NT2/D1 (cell line): Measurements from ENCODE around the gene NPL.

ENCODE experiments used
- SUZ12 ChIP-seq: IDR thresholded peaks from 2 replicates; pipeline ENCODE4 v1.6.1; 2011; ENCODE audit not compliant: insufficient read length, insufficient read depth; ENCODE audit errors: extremely low read depth
- YY1 ChIP-seq: IDR thresholded peaks from 2 replicates; pipeline ENCODE4 v1.6.1; 2011; ENCODE audit not compliant: insufficient read length, insufficient read depth
- ZNF274 ChIP-seq: IDR thresholded peaks from 2 replicates; pipeline ENCODE4 v1.6.1; 2011; ENCODE audit warnings: mild to moderate bottlenecking, low read depth, low read length

DNA sequence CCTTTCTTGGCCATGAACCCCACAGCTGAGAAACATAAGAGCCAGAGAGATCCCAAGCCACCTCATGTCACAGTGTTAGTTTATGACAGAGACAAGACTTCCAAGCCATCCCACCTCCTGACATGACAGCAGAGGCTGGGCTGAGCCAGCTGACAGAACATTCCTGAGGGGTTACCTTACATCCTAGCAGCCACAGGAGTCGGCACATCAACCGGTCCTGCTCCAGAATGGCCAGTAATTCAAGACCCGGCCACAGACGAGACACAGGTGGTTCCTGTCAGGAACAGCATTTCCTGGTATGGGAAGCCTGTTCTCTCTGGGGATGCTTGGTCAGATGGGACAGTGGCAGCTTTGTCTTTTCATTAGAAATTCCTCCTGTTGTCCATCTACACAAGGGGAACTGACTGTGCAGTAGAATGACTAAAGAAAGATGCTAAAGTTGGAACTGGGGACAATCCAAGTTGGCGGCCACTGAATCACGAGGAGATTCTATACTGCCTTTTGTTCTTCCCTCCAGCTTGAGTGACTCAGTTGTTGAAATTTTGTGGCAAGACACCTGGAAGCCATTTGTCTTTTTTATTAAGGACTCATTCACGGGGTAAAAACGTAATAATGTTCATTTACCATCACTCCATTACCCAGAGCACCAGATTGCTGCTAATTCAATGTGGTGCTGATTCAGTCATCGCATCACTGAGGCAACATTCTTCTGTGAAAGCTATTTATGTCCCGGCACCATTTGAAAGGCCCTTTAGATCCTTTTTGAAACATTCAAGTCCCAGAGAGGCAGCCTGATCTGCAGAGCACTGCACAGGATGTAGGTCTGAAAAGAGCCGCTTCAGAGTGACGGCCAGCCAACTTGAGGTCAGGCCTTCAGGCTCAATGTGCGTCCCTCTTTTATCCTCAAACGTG, 37.2 kb upstream of the NPL start:
- TF ChIP-seq YY1 (no peak), SUZ12 (no peak), ZNF274 (no peak)
